GM12878 (cell line): ENCODE results near the gene MIOS. TPM values are rescaled to one million over a fixed set of nuclear protein-coding genes. Genes with fewer than 3 reads are reported as not detected.

Experiments used
- ATAC-seq: fragments of 200-7000 bp; cut with Tn5 transposase; 3 replicates; pipeline ENCODE4 v1.9.1; 2020; ENCODE audit warnings: mild to moderate bottlenecking, moderate library complexity
- BruUV-seq: library from RNA; stranded (reverse); fragments of 400-500 nt; replicated peaks from 2 replicates; lab custom pipeline; 2021; lab: Mats Ljungman, UMichigan
- CTCF ChIA-PET: fragments of 300-600 bp; sonication (Branson Sonifier 250); formaldehyde crosslinking; extraction: SDS; loops from one replicate; lab custom pipeline; 2021; ENCODE audit warnings: inconsistent platforms; lab: Yijun Ruan, JAX
- POLR2A ChIA-PET: fragments of 350-600 bp; formaldehyde crosslinking; extraction: SDS; loops from one replicate; lab custom pipeline; 2021; ENCODE audit warnings: inconsistent platforms; lab: Charles Lee
- RAD21 ChIA-PET: fragments of 300-600 bp; sonication (Branson Sonifier 250); formaldehyde crosslinking; loops from one replicate; lab custom pipeline; 2023; ENCODE audit warnings: antibody characterized with exemption; ENCODE audit not compliant: unreplicated experiment; lab: Charles Lee
- SMC1A ChIA-PET: fragments of 300-600 bp; sonication (Branson Sonifier 250); formaldehyde crosslinking; loops from one replicate; lab custom pipeline; 2023; ENCODE audit not compliant: unreplicated experiment, uncharacterized antibody; lab: Charles Lee
- DNase-seq: peaks from one replicate; pipeline ENCODE4 v3.0.0-alpha.2; 2011; ENCODE audit warnings: low read depth, low spot score
- FAIRE-seq: peaks from 3 replicates; lab custom pipeline; 2011; peaks lifted over from hg19 to GRCh38; lab: Jason Lieb, UNC
- H2AFZ ChIP-seq: 2 replicates; pipeline ENCODE4 v1.6.0; 2011; ENCODE audit warnings: low read depth, low read length, control low read depth; ENCODE audit not compliant: control insufficient read depth
- H3K27ac ChIP-seq: 2 replicates; pipeline ENCODE4 v1.5.1; 2011; ENCODE audit warnings: control low read depth; ENCODE audit not compliant: control insufficient read depth, insufficient read depth
- H3K27me3 ChIP-seq, 2 experiments: replicated peaks in 1 of 2; 2 replicates each; pipeline versions ENCODE4 v1.6.0 to v1.6.1; 2011; ENCODE audit warnings: low read length in 1 of 2; ENCODE audit not compliant: control insufficient read depth in 2 of 2, insufficient read depth in 2 of 2
- H3K36me3 ChIP-seq, 2 experiments: 2 replicates each; pipeline ENCODE4 v1.5.1; 2011; ENCODE audit warnings: low read length in 1 of 2; ENCODE audit not compliant: control insufficient read depth in 2 of 2, insufficient read depth in 2 of 2
- H3K4me1 ChIP-seq: 2 replicates; pipeline ENCODE4 v1.6.1; 2011; ENCODE audit warnings: mild to moderate bottlenecking, low read length, moderate library complexity, mixed read lengths; ENCODE audit not compliant: control insufficient read depth, insufficient read depth
- H3K4me2 ChIP-seq: 2 replicates; pipeline ENCODE4 v1.6.0; 2011; ENCODE audit warnings: control low read depth; ENCODE audit not compliant: control insufficient read depth, insufficient read depth
- H3K4me3 ChIP-seq: fragments of 200-600 bp; sonication (generic); 2 replicates; pipeline ENCODE4 v1.5.1; 2016
- H3K79me2 ChIP-seq: 2 replicates; pipeline ENCODE4 v1.6.0; 2011; ENCODE audit warnings: low read length; ENCODE audit not compliant: control insufficient read depth, insufficient read depth
- H3K9ac ChIP-seq: 2 replicates; pipeline ENCODE4 v1.8.0; 2011; ENCODE audit warnings: low read length, control low read depth, mixed read lengths; ENCODE audit not compliant: control insufficient read depth, insufficient read depth
- H3K9me3 ChIP-seq: replicated peaks from 3 replicates; pipeline ENCODE4 v1.5.1; 2011; ENCODE audit warnings: mild to moderate bottlenecking, low read length; ENCODE audit not compliant: control insufficient read depth, insufficient read depth
- H4K20me1 ChIP-seq: 2 replicates; pipeline ENCODE4 v1.6.0; 2011; ENCODE audit not compliant: control insufficient read depth, insufficient read depth
- BACH1 ChIP-seq: fragments of 450-650 bp; IDR thresholded peaks from 2 replicates; pipeline ENCODE4 v1.6.1; 2017; ENCODE audit warnings: mild to moderate bottlenecking, borderline replicate concordance
- DPF2 ChIP-seq: fragments of 450-650 bp; IDR thresholded peaks from 2 replicates; pipeline ENCODE4 v1.6.1; 2017; ENCODE audit warnings: mild to moderate bottlenecking
- EGR1 ChIP-seq, 2 experiments: IDR thresholded peaks; 1 replicate in 1 of 2; 2 replicates in 1 of 2; pipeline ENCODE4 v1.6.1; 2011 to 2012; ENCODE audit warnings: low read depth in 2 of 2, low read length in 2 of 2, borderline replicate concordance in 1 of 2, mild to moderate bottlenecking in 1 of 2, moderate library complexity in 1 of 2
- NFYA ChIP-seq: IDR thresholded peaks from 2 replicates; pipeline ENCODE4 v1.6.1; 2011; ENCODE audit warnings: low read depth, mild to moderate bottlenecking, low read length, improper control_type of control experiment, borderline replicate concordance
- NR2C1 ChIP-seq: fragments of 450-650 bp; IDR thresholded peaks from 2 replicates; pipeline ENCODE4 v1.6.1; 2017; ENCODE audit warnings: antibody characterized with exemption, mild to moderate bottlenecking, moderate library complexity
- RAD51 ChIP-seq: fragments of 450-650 bp; IDR thresholded peaks from 2 replicates; pipeline ENCODE4 v1.6.1; 2016; ENCODE audit warnings: moderate library complexity, mild to moderate bottlenecking, inconsistent platforms
- TCF12 ChIP-seq: IDR thresholded peaks from 2 replicates; pipeline ENCODE4 v1.6.1; 2011; ENCODE audit warnings: low read depth, mild to moderate bottlenecking, low read length
- WGBS: methylation state at CpG from one replicate; pipeline ENCODE4 v1.1.6; 2016; ENCODE audit warnings: low lambda C conversion rate; ENCODE audit not compliant: insufficient replicate concordance, insufficient coverage; ENCODE audit errors: missing lambda C conversion rate; 5-methylcytosine and 5-hydroxymethylcytosine counted together
- in situ Hi-C: fragments of 300-500 bp; cut with MboI; formaldehyde crosslinking; loops from 9 replicates; pipeline ENCODE4 v1.14.3; 2018; ENCODE audit warnings: mixed read lengths
- intact Hi-C: fragments of 100-400 bp; cut with micrococcal nuclease; formaldehyde crosslinking; loops from one replicate; pipeline ENCODE4 v1.14.2; 2022; ENCODE audit not compliant: unreplicated experiment
- polyA plus RNA-seq, 11 experiments: library from polyadenylated mRNA; depleted of rRNA in 4 of 11; unstranded in 6 of 11; stranded (reverse) in 5 of 11; fragments of >200 nt; fragmentation: Nextera tagmentation in 4 of 11; fragmentation: Illumina TruSeq in 1 of 11; extraction: Ambion mirVana in 4 of 11; extraction: Trizol in 1 of 11; gene quantifications; 1 replicate in 1 of 11; 2 replicates in 10 of 11; pipeline versions ENCODE4 v1.2.1 to v1.2.3, GENCODE V29; 2011 to 2016; ENCODE audit warnings: inconsistent platforms in 2 of 11, missing spikeins in 2 of 11, low read depth in 1 of 11
- total RNA-seq, 4 experiments: library from RNA; depleted of rRNA in 3 of 4; stranded (reverse); fragments of >200 nt in 3 of 4; fragmentation: Illumina TruSeq in 1 of 4; extraction: Trizol in 1 of 4; gene quantifications; 2 replicates each; pipeline versions ENCODE4 v1.2.1 to v1.2.3, GENCODE V29; 2013 to 2021
- TF ChIP-seq, protein P1 (sequence below): fragments of 450-650 bp; IDR thresholded peaks from 2 replicates; pipeline ENCODE4 v1.6.1; 2017; ENCODE audit warnings: borderline replicate concordance

Gene MIOS
- total and polyA plus RNA-seq, 10 of the 15 experiments (the other 5 are each of a cell fraction or from before 2014, with no cell fraction given): 13.1 to 94.9 (median 54.2) TPM

DNA sequence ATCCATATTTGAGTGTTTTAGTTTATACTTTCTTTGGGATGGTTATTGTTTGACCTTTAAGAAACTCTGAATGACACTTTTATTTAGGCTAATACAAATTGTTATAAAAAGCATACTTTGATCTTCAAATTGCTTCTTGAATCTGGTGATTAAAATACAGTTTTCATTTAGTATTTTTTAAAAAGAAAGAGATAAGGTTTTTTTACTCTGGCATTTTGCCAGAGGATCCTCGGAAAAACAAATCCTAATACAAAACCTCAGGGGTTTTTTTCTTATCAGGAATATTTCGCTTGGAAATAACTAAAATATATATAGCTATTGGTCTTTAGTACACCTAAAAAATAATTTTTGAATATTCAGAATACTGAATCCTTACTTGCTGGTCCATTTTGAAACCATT is 17.0 kb downstream of the MIOS start:
- H3K27me3 ChIP-seq: no peaks in the 10 kb centered on the region
- POLR2A ChIA-PET: no interaction called here
- no peak overlapping the region for H3K4me2 ChIP-seq
- no peak overlapping the region for H2AFZ ChIP-seq
- ATAC-seq: no peak
- no peaks in the 10 kb centered on the region; the same call in 2 of the 3 replicates for H3K9me3 ChIP-seq
- H3K79me2 ChIP-seq: peaks cover 15% of the 10 kb centered on the region
- H3K4me3 ChIP-seq: no peak overlapping the region
- SMC1A ChIA-PET: interaction anchor here (1.3 to 2.5 kb wide), 2 partner anchors 13 to 57 kb away, joined by 3 to 14 read pairs; partner anchors contain the start of gene UMAD1
- no peak for FAIRE-seq
- TF ChIP-seq TCF12 (no peak), EGR1 (IDR thresholded peaks at IDR 0.05; ENCODE audit: borderline replicate concordance in 1 of 2, low read depth in 2 of 2, low read length in 2 of 2) (no peak), BACH1 (no peak), NFYA (no peak), NR2C1 (no peak), DPF2 (no peak), RAD51 (no peak)
- TF ChIP-seq, protein P1, sequence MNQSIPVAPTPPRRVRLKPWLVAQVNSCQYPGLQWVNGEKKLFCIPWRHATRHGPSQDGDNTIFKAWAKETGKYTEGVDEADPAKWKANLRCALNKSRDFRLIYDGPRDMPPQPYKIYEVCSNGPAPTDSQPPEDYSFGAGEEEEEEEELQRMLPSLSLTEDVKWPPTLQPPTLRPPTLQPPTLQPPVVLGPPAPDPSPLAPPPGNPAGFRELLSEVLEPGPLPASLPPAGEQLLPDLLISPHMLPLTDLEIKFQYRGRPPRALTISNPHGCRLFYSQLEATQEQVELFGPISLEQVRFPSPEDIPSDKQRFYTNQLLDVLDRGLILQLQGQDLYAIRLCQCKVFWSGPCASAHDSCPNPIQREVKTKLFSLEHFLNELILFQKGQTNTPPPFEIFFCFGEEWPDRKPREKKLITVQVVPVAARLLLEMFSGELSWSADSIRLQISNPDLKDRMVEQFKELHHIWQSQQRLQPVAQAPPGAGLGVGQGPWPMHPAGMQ: no peak
- H4K20me1 ChIP-seq: no peaks in the 10 kb centered on the region
- H3K36me3 ChIP-seq: peaks cover 0 to 13% of the 10 kb centered on the region in 2 experiments; a peak in 2 of 4 replicates
- WGBS: 95% methylated on average over 2 of the region's 2 CpGs
- DNase-seq: no peak
- in situ Hi-C loops: loop anchor here (25.0 kb wide), 1 partner anchor 629 kb away; no protein-coding TSS in a partner anchor
- intact Hi-C loops: no loop called here
- CTCF ChIA-PET: interaction anchor here (0.9 to 1.3 kb wide), 2 partner anchors 12 to 606 kb away, joined by 3 to 5 read pairs; no protein-coding TSS in a partner anchor
- RAD21 ChIA-PET: interaction anchor here (0.8 kb wide), 1 partner anchor 97 kb away, joined by 3 read pairs; no protein-coding TSS in a partner anchor
- no peak overlapping the region for H3K9ac ChIP-seq
- H3K4me1 ChIP-seq: no peaks in the 10 kb centered on the region
- no peak overlapping the region for H3K27ac ChIP-seq
- BruUV-seq: no TSS peak
